ENCODE results near the gene MPPED1.

MPPED1 gene

GRCh38 chr22:43550672-43551071 lies 138.9 kb downstream of the MPPED1 start:
- no peak for TF ChIP-seq CTCF (IDR thresholded peaks at IDR 0.05; ENCODE audit: insufficient read depth, missing control alignments)
- DNase-seq (ENCODE audit: insufficient read length, low spot score) (no peak), FAIRE-seq (no peak)

- TF ChIP-seq CTCF (IDR thresholded peaks at IDR 0.05; ENCODE audit: insufficient read depth, missing control alignments), result no peak
- DNase-seq (ENCODE audit: insufficient read length, low spot score) (no peak), FAIRE-seq (no peak)
Measured at GRCh38 chr22:43553451-43554258, 141.8 kb downstream of the MPPED1 start.

GRCh38 chr22:43554259-43554636 lies 142.4 kb downstream of the MPPED1 start:
- TF ChIP-seq CTCF (IDR thresholded peaks at IDR 0.05; ENCODE audit: insufficient read depth, missing control alignments), result no peak
- no peak for DNase-seq (ENCODE audit: insufficient read length, low spot score)
- FAIRE-seq, result no peak

GRCh38 chr22:43554694-43555365 lies 143.0 kb downstream of the MPPED1 start:
- TF ChIP-seq CTCF (IDR thresholded peaks at IDR 0.05; ENCODE audit: insufficient read depth, missing control alignments), result no peak
- FAIRE-seq (no peak), DNase-seq (ENCODE audit: insufficient read length, low spot score) (no peak)

GRCh38 chr22:43555561-43556515 lies 144.0 kb downstream of the MPPED1 start:
- DNase-seq (ENCODE audit: insufficient read length, low spot score) (no peak), FAIRE-seq (no peak)
- TF ChIP-seq CTCF (IDR thresholded peaks at IDR 0.05; ENCODE audit: insufficient read depth, missing control alignments), result no peak

Measured in D721Med (cell line).